ENCODE measurements around the gene PHLDB1.

Gene PHLDB1

DNA sequence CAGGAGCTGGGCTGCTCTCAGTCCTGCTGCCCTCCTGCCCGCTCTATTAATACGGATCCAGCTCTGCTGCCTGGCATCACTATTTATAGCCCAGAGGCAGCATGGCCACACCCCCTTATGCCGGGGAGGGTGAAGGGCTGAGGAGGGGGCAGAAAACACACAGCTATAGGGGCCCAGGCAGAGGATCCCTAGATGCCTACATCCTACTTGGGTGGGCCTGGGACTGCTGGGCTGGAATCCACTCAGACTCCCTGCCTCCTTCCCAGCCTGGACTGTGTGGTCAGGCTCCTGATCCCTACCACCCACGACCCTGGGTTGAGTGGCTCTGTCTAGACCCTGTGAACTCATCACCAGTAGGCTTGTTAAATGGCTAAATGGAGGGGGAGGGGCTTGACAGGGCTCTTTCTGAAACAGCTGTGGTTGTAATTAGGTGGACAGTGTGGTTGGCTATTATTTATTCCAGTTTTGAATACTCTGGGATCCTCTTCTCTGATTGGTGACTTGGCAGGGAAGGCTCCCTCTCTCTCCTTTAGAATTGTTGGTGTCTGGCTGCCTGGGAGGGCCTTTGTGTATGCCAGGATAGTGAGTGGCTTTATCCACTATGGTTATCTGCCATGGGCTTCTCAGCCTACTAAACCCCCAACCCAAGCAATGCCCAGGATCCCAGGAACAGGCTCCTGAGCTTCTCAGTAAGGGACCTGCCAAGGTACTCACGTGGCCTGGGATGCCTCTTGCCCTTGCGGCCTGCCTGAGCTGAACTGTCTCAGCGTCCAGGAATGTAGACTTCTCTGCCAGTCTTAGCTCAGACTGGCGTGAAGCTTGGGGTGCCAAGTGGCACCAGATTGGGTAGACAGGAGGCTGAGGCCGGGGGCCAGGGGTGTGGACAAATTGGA, 15.2 kb downstream of the PHLDB1 start:
- DNase-seq (ENCODE audit: low read depth), result no peak

GRCh38 chr11:118623269-118623655, 15.8 kb downstream of the PHLDB1 start:
- DNase-seq (ENCODE audit: low read depth), result no peak

- no peak for DNase-seq (ENCODE audit: low read depth)
Observed at GRCh38 chr11:118625036-118625690, 17.7 kb downstream of the PHLDB1 start.

GRCh38 chr11:118625976-118626375, 18.6 kb downstream of the PHLDB1 start:
- no peak for DNase-seq (ENCODE audit: low read depth)

DNA sequence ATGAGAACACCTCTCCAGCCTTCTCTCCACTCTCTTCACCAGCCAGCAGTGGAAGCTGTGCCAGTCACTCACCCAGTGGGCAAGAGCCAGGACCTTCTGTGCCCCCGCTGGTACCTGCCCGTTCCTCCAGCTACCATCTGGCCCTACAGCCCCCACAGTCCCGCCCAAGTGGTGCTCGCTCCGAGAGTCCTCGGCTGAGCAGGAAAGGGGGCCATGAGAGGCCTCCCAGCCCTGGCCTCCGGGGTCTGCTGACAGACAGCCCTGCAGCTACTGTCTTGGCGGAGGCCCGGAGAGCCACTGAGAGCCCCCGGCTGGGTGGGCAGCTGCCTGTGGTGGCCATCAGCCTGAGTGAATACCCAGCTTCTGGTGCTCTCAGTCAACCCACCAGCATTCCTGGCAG, 20.2 kb downstream of the PHLDB1 start:
- DNase-seq (ENCODE audit: low read depth), result no peak

- no peak for DNase-seq (ENCODE audit: low read depth)
Observed at GRCh38 chr11:118628031-118628430, 20.6 kb downstream of the PHLDB1 start.

GRCh38 chr11:118628432-118628831, 21.0 kb downstream of the PHLDB1 start:
- DNase-seq (ENCODE audit: low read depth), result no peak

- DNase-seq (ENCODE audit: low read depth), result no peak
Observed at GRCh38 chr11:118628861-118629549, 21.6 kb downstream of the PHLDB1 start.

GRCh38 chr11:118629761-118630661, 22.6 kb downstream of the PHLDB1 start:
- no peak for DNase-seq (ENCODE audit: low read depth)

GRCh38 chr11:118631142-118631909, 23.9 kb downstream of the PHLDB1 start:
- DNase-seq (ENCODE audit: low read depth), result no peak

GRCh38 chr11:118632577-118633318, 25.3 kb downstream of the PHLDB1 start:
- DNase-seq (ENCODE audit: low read depth), result no peak

DNA sequence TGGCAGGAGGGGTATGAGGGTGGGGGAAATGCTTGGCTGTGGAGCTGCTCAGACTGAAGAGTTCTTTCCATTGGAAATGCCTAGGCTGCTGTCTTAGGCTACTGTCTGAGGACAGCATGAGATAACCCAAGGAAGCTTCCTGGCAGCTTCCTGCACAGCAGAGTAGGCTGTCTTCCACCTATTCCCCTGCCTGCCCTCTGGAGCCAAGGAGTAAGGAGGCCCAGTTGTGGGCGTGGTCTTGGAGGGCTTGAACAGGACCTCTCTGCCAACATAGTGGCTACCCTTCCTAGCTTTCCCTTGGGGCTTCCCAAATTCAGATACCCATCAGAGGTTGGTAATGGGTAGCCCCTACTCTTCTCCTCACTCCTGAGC, 25.9 kb downstream of the PHLDB1 start:
- DNase-seq (ENCODE audit: low read depth), result no peak

GRCh38 chr11:118633979-118634378, 26.6 kb downstream of the PHLDB1 start:
- DNase-seq (ENCODE audit: low read depth), result no peak

DNA sequence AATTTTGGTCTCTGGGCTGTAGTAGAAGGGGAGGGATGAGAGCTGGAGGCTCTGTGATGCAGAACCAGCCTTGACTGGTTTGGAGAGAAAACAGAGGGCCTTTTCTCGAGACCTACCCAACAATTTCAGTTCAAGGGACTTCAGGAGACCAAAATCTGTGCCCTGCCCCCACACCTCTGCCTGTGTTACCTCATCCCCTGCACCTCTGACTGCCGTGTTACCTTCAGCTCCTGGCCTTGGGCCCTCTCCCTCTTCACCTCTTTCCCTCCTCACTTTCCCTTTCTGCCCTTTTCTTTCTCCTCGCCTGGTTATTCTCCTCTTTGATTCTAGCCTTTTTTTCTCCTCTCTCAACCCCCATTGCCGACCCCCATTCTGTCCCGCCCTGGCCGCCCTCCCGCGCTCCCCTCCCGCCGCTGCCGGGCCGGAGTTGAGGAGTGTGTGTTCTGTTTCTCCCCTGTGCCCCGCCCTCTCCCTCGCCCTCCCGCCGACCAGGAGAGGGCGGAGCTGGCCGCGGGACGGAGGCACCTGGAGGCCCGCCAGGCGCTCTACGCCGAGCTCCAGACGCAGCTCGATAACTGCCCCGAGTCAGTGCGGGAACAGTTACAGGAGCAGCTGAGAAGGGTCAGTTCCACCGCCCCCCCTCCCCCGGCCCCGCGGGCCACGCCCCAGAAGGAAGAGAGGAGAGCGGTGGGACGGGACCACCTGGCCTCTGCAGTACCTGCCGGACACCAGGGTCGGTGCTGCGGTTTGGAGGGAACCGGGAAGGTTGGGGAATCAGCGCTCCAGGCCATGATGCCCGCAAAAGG, 27.2 kb downstream of the PHLDB1 start:
- no peak for DNase-seq (ENCODE audit: low read depth)

- DNase-seq (ENCODE audit: low read depth), result no peak
Observed at GRCh38 chr11:118635237-118635591, 27.8 kb downstream of the PHLDB1 start.

DNA sequence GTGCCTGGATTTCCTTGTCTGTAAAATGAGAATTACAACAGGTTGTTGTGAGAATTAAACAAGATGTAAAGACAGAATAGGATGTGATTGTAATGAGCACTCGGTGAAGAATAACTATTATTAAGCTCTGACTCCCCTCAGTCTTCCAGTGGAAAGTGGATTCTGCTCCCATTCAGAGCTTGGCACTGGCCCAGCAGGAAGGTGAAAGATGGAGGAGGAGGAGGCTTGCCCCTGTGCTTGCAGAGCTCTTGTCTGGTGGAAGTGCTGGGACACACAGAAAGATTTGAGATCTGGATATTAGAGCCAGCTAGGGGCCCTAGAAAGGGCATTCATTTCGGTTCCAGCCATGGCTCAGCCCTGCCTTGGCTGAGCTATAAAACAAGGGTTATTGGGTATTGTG, 28.2 kb downstream of the PHLDB1 start:
- DNase-seq (ENCODE audit: low read depth), result no peak

DNA sequence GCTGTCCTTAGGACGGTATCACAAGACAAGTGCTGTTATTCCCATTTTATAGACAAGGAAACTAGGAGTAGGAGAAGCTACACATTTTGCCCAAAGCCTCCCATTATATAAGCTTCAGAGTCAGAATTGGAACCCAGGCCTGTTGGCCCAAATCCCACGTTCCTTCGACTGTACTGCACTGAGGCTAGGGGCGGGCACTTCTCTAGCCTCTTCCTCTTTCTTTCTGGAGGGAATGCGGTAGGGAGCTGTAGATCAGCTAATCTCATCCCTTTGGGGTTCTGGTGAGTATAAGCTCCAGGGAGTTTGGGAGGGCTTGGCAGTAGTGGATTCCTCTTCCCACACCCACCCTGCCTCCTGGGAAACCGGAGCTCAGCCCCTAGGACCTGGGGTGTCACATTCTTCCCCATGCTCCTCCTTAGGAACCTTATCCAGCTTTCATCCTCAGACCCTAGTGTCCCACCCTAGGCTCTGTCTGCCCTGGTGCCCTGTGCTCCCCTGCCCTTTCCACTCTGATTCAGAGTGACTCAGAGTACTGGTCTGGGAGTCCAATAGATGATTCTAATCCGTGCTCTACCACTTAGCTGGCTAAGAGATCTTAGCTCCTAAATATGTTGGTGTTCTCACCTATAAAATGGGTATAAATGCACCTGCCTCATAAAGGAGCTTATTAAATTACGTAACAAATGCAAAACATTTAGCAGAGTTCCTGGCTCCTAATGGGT, 29.3 kb downstream of the PHLDB1 start:
- DNase-seq (ENCODE audit: low read depth), result no peak

DNA sequence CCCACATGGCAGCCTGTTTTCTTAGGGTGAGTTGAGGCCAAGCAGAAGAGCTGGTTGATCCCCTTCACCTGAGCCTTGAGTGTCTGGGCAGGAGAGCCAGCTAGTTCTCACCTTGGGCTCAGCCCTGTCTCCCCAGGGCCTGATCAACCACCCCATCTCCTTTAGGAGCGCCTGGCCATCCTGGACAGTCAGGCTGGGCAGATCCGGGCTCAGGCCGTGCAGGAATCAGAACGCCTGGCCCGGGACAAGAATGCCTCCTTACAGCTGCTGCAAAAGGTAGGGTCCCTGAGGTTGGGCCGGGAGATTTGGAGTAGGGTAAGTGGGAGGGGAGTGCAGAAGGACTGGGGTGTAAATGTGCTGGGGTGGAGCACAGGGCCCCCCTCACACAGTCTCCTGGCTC, 31.3 kb downstream of the PHLDB1 start:
- DNase-seq (ENCODE audit: low read depth), result no peak

GRCh38 chr11:118639899-118640298, 32.5 kb downstream of the PHLDB1 start:
- no peak for DNase-seq (ENCODE audit: low read depth)
